Colonic mucosa (tissue), 4 donors: ENCODE measurements around the gene DDX1. TPM values are rescaled to one million over a fixed set of nuclear protein-coding genes. Genes with fewer than 3 reads are reported as not detected.

Source experiments
- DNase-seq: peaks from one replicate; pipeline ENCODE4 v3.0.0-alpha.2; 2020
- H3K27ac ChIP-seq: fragments of 200-600 bp; one replicate; pipeline ENCODE4 v1.8.0; 2021
- H3K27me3 ChIP-seq: fragments of 200-600 bp; one replicate; pipeline ENCODE4 v1.8.0; 2021
- H3K36me3 ChIP-seq: fragments of 200-600 bp; one replicate; pipeline ENCODE4 v1.8.0; 2021
- H3K4me1 ChIP-seq: fragments of 200-600 bp; one replicate; pipeline ENCODE4 v1.8.0; 2021; ENCODE audit warnings: mild to moderate bottlenecking
- H3K4me3 ChIP-seq: fragments of 200-600 bp; one replicate; pipeline ENCODE4 v1.8.0; 2021
- H3K9ac ChIP-seq, 2 donors: one replicate each; pipeline ENCODE4 v1.7.0; 2013; ENCODE audit warnings: control low read depth in 2 of 2, low read depth in 2 of 2, low read length in 2 of 2
- H3K9me3 ChIP-seq: fragments of 200-600 bp; one replicate; pipeline ENCODE4 v1.8.0; 2021
- intact Hi-C: fragments of 100-400 bp; cut with DNase I; formaldehyde crosslinking; loops from one replicate; pipeline ENCODE4 v1.14.1; 2022
- total RNA-seq, 2 donors: library from RNA; stranded (reverse); fragmentation: NEBNext Ultra II Directional in 1 of 2; extraction: Animal tissue kit (Norgen Biotek cat#: 25700) in 1 of 2; gene quantifications; one replicate each; pipeline ENCODE4 v1.2.1, GENCODE V29; 2021
- TF ChIP-seq, protein P1 (sequence below): fragments of 200-600 bp; IDR thresholded peaks from one replicate; pipeline ENCODE4 v1.8.0; 2022; ENCODE audit warnings: antibody characterized with exemption, mild to moderate bottlenecking
- donor health status: healthy.
- donor health status: DM: no; HTN: no; CAD: no.
- donor health status: DM: no; HTN: no; CAD: no.

Gene DDX1
- total RNA-seq, 2 donors from 2014 or later = 71.6 to 91.3 TPM

DNA sequence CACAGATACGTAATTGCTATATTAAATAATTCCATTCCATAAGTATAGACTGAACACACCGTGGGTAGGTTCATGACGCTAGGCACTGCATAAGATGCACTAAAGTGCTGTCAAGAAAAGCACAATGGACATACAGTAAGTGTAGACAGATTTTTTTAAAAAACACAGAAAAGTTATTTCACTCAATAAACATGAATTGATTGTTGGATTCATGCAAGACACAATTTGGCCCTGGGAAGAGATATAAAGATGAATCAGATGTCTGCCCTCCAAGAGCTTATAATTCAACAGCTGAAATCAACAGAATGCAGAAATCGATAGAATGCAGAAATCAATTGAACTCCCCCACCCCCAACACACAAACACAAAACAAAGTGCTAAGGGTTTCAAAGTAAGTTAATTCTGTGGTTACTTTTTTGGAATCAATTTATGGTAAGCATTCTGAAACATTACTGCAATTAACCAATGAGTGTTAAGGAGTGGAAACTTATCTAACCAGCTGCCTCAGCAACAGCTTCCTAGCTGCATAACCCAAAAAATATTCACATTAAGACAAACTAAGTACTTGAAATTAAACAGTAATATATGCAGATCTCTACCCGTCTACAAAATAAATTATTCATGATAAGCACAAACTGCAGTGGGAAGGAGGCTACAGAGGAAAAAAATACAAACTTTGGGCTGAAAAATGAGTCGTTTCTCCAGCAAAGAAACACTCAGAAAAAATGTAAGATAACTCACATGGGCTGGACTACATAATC lies 32.1 kb upstream of the DDX1 start:
- no peak overlapping the region for H3K9ac ChIP-seq
- H3K27ac ChIP-seq = no peak overlapping the region
- peak overlapping the region; percentile 81 for H3K4me3 ChIP-seq
- no peaks in the 10 kb centered on the region for H3K27me3 ChIP-seq
- no peak for DNase-seq
- no peaks in the 10 kb centered on the region for H3K36me3 ChIP-seq
- H3K9me3 ChIP-seq = no peaks in the 10 kb centered on the region
- intact Hi-C loops = no loop called here
- H3K4me1 ChIP-seq = no peaks in the 10 kb centered on the region
- TF ChIP-seq, protein P1, sequence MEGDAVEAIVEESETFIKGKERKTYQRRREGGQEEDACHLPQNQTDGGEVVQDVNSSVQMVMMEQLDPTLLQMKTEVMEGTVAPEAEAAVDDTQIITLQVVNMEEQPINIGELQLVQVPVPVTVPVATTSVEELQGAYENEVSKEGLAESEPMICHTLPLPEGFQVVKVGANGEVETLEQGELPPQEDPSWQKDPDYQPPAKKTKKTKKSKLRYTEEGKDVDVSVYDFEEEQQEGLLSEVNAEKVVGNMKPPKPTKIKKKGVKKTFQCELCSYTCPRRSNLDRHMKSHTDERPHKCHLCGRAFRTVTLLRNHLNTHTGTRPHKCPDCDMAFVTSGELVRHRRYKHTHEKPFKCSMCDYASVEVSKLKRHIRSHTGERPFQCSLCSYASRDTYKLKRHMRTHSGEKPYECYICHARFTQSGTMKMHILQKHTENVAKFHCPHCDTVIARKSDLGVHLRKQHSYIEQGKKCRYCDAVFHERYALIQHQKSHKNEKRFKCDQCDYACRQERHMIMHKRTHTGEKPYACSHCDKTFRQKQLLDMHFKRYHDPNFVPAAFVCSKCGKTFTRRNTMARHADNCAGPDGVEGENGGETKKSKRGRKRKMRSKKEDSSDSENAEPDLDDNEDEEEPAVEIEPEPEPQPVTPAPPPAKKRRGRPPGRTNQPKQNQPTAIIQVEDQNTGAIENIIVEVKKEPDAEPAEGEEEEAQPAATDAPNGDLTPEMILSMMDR = no peak

DNA sequence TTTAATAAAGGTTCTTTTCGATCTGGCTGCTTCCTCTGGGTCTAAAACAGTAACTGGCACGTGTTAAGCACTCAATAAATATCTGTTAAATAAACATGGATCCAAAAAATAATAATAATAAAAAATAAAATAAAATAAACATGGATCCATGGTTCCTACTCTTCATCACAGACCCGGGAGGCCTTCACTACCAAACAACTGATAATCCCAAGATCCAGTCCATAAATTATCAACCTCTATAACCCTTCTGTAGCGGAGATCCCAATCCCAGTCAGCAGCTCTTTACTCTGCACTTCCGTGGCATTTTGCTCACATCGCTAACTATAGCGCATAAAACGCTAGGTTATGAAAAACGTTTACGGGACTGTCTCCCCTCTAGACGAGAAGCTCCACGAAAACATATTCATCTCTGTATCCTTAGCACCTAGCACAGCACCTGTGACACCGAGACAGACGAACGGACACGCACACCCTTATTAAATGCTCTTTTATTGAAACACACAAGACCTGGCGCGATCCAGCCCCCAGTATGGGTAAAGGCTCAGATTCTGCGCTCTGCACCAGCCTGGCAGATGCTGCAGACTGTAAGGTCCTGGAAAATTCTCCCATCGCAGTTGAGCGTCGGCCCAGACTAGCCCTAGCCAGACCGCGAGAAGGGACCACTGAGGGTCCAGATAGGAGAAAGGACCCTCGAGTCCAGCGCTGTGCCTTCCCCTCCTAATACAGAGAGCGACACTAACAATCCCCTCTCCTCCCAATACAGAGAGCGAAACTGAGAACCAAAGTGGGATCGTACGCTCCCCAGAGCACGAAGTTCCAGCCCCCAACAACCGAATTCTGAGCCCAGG lies 31.3 kb upstream of the DDX1 start:
- intact Hi-C loops = no loop called here
- Histone ChIP-seq H3K27me3 (no peaks in the 10 kb centered on the region), H3K27ac (no peak overlapping the region), H3K36me3 (no peaks in the 10 kb centered on the region), H3K9me3 (no peaks in the 10 kb centered on the region), H3K9ac (peak overlapping the region; percentile 83 to 86), H3K4me3 (peak overlapping the region; percentile 81), H3K4me1 (no peaks in the 10 kb centered on the region)
- TF ChIP-seq, protein P1 = no peak
- peak; percentile 18 for DNase-seq

DNA sequence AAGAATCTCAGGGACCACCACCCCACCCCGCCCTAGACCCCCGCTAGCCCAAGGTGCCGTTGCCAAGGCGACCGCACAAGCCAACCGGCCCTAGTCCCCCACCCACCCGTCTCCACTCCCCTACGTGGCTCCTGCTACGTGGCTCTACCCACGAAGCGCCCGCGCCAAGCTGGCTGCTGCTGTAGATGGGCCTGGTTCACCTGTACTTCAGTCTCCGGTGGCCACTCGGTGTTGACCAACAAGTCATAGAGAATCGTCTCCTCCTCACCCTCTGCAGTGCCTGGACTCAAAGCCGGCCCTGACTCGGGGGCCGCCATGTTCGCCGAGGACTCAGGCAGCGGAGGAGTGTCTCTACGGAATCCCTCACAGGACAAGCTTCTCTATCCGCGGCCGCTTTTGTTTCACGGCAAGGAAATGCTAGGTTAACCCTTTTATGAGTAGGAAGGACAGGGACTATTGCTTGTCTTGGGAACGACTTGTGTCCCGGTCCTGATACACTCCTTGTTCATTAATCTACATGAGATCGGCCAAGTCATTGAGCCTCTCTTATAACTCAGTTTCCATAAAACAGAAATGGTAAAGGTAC lies 30.6 kb upstream of the DDX1 start, which contains the start of gene NBAS:
TSS of gene NBAS (minus strand) at position 347 of the 586 bp plus-strand sequence. CDS start at position 317, 30 bp downstream.
- no peaks in the 10 kb centered on the region for H3K9me3 ChIP-seq
- no peaks in the 10 kb centered on the region for H3K36me3 ChIP-seq
- DNase-seq = peak; percentile 95
- TF ChIP-seq, protein P1 = no peak
- H3K4me1 ChIP-seq = no peaks in the 10 kb centered on the region
- peak within 1 kb of the TSS; percentile 83 to 86 for H3K9ac ChIP-seq
- no peaks in the 10 kb centered on the region for H3K27me3 ChIP-seq
- intact Hi-C loops = no loop called here
- peak within 1 kb of the TSS; percentile 54 for H3K27ac ChIP-seq
- H3K4me3 ChIP-seq = peak within 1 kb of the TSS; percentile 81

DNA sequence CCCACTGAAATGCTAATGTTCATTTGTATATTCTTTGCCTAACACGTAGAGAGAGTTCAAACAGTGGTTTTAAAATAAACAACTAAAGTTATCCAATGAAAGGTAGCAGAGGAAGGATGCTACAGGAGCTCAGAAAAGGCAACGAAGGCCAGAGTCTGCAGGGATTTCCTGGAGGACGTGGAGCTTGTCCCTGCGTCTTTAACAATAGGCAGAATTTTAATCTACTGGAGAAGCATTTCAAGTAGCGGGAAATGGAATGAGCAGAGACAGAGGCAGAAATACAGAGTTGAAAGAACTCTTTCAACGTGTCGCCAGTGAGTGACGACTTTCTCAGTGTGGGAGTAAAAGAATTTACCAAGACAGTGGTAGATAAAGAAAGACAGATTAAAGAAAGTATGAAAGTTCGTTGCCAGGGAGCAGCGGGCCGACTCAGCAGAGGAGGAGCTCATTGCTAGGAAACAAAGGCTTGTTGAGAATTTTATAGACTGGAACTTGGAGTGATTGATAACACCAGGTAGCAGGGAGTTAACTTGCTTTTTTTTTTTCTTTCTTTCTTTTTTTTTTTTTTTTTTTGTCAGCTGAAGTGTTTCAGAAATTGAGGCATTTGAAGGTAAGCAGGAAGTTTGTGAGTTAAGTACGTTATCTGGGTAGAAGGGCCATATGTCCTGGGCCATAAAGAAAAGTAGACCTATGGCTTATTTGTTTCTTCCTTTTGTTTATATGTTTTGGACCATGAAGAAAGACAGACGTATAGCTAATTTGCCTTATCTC lies 29.9 kb upstream of the DDX1 start:
- peak overlapping the region; percentile 83 to 86 for H3K9ac ChIP-seq
- DNase-seq = peak; percentile 49
- no peaks in the 10 kb centered on the region for H3K36me3 ChIP-seq

More for the DNA sequence above, 29.9 kb upstream of the DDX1 start:
- Histone ChIP-seq H3K27ac (peak overlapping the region; percentile 54), H3K9me3 (no peaks in the 10 kb centered on the region), H3K27me3 (no peaks in the 10 kb centered on the region), H3K4me3 (peak overlapping the region; percentile 81), H3K4me1 (no peaks in the 10 kb centered on the region)
- TF ChIP-seq, protein P1 = no peak
- intact Hi-C loops = no loop called here
